GM23248 (cell line): Measurements from ENCODE around the gene NOL3.

Source experiments
- EZH2 ChIP-seq: fragments of 200-600 bp; sonication (generic); IDR thresholded peaks from 2 replicates; pipeline ENCODE4 v1.6.1; 2018; ENCODE audit warnings: antibody characterized with exemption, mild to moderate bottlenecking; ENCODE audit not compliant: insufficient read depth, poor library complexity, severe bottlenecking
- EZH2phosphoT487 ChIP-seq: fragments of 200-600 bp; sonication (generic); IDR thresholded peaks from 2 replicates; pipeline ENCODE4 v1.6.1; 2018; ENCODE audit warnings: antibody characterized with exemption, moderate library complexity, mild to moderate bottlenecking, low read depth; ENCODE audit not compliant: insufficient read depth

GRCh38 chr16:67154578-67155294 is 15.6 kb upstream of the NOL3 start:
- TF ChIP-seq EZH2phosphoT487 (no peak), EZH2 (no peak)
